Measurements from ENCODE around the gene DNAH8.
"Not testable (repeated sequence)": the region's sequence is repeated elsewhere in the genome, so short reads cannot be mapped to it uniquely, and the experiment has no call there.

Gene DNAH8

GRCh38 chr6:38794682-38795081 is 79.6 kb downstream of the DNAH8 start:
- no peak for DNase-seq

- DNase-seq, result no peak
These were observed 80.9 kb downstream of the DNAH8 start for GRCh38 chr6:38796006-38796405.

- DNase-seq, result not testable (repeated sequence)
These were observed 81.3 kb downstream of the DNAH8 start for GRCh38 chr6:38796437-38796836.

- DNase-seq, result no peak
These were observed 81.7 kb downstream of the DNAH8 start for GRCh38 chr6:38796850-38797249.

GRCh38 chr6:38797391-38797790 is 82.3 kb downstream of the DNAH8 start:
- no peak for DNase-seq

- DNase-seq, result no peak
These were observed 84.5 kb downstream of the DNAH8 start for GRCh38 chr6:38799529-38800184.

GRCh38 chr6:38801305-38801704 is 86.2 kb downstream of the DNAH8 start:
- DNase-seq, result no peak

GRCh38 chr6:38802497-38802896 is 87.4 kb downstream of the DNAH8 start:
- no peak for DNase-seq

- DNase-seq, result no peak
These were observed 88.0 kb downstream of the DNAH8 start for GRCh38 chr6:38803129-38803528.

- DNase-seq, result no peak
These were observed 89.2 kb downstream of the DNAH8 start for GRCh38 chr6:38804358-38804757.

- no peak for DNase-seq
These were observed 90.1 kb downstream of the DNAH8 start for GRCh38 chr6:38805127-38805655.

GRCh38 chr6:38805692-38806091 is 90.6 kb downstream of the DNAH8 start:
- no peak for DNase-seq

GRCh38 chr6:38806271-38806670 is 91.2 kb downstream of the DNAH8 start:
- no peak for DNase-seq

- DNase-seq, result no peak
These were observed 91.7 kb downstream of the DNAH8 start for GRCh38 chr6:38806833-38807232.

GRCh38 chr6:38808039-38808438 is 92.9 kb downstream of the DNAH8 start:
- DNase-seq, result no peak

- DNase-seq, result no peak
These were observed 98.1 kb downstream of the DNAH8 start for GRCh38 chr6:38813041-38813823.

GRCh38 chr6:38814761-38815160 is 99.7 kb downstream of the DNAH8 start:
- no peak for DNase-seq

- DNase-seq, result no peak
These were observed 100.1 kb downstream of the DNAH8 start for GRCh38 chr6:38815250-38815649.

GRCh38 chr6:38818691-38819090 is 103.6 kb downstream of the DNAH8 start:
- no peak for DNase-seq

GRCh38 chr6:38822963-38823362 is 107.9 kb downstream of the DNAH8 start:
- DNase-seq, result no peak

GRCh38 chr6:38824243-38824894 is 109.3 kb downstream of the DNAH8 start:
- DNase-seq, result no peak

- no peak for DNase-seq
These were observed 111.9 kb downstream of the DNAH8 start for GRCh38 chr6:38827024-38827423.
